ENCODE results near the gene KRTAP10-2. TPM values are rescaled to one million over a fixed set of nuclear protein-coding genes. Genes with fewer than 3 reads are reported as not detected.
"Not testable (repeated sequence)": the region's sequence is repeated elsewhere in the genome, so short reads cannot be mapped to it uniquely, and the experiment has no call there.

KRTAP10-2 gene
- total RNA-seq: not detected
- long read RNA-seq: 0 reads

- peaks cover 16% of the 10 kb centered on the region for H3K27me3 ChIP-seq
- no peak for ATAC-seq
Measured at GRCh38 chr21:44551340-44551961, at the start of gene KRTAP10-2. Gene KRTAP10-2 (minus strand): TSS chr21:44551505. CDS start chr21:44551458, 47 bp downstream.

GRCh38 chr21:44601091-44601490 lies 49.8 kb upstream of the KRTAP10-2 start:
- H3K4me1 ChIP-seq; H3K9me3 ChIP-seq; H3K27me3 ChIP-seq; H3K27ac ChIP-seq; H3K4me3 ChIP-seq; intact Hi-C loops (cut with DNase I); ATAC-seq; H3K36me3 ChIP-seq: not testable (repeated sequence)
- DNase-seq: peak; percentile 50

More at GRCh38 chr21:44551340-44551961, at the start of gene KRTAP10-2:
- no peaks in the 10 kb centered on the region for H3K4me1 ChIP-seq
- TF ChIP-seq CTCF (IDR thresholded peaks at IDR 0.05): no peak
- DNase-seq: peak; percentile 60
- no peaks in the 10 kb centered on the region for H3K36me3 ChIP-seq
- no peak within 1 kb of the TSS for H3K4me3 ChIP-seq
- intact Hi-C loops (cut with DNase I): no loop called here
- no peak within 1 kb of the TSS for H3K27ac ChIP-seq
- H3K9me3 ChIP-seq: no peaks in the 10 kb centered on the region

GRCh38 chr21:44600118-44600978 lies 49.0 kb upstream of the KRTAP10-2 start, which contains the start of gene KRTAP10-7:
Gene KRTAP10-7 (plus strand): TSS chr21:44600597. CDS start chr21:44600622, 25 bp downstream.
- H3K27me3 ChIP-seq: not testable (repeated sequence)

GRCh38 chr21:44599264-44600029 lies 48.1 kb upstream of the KRTAP10-2 start:
- no peak for DNase-seq
- intact Hi-C loops (cut with DNase I): no loop called here
- no peaks in the 10 kb centered on the region for H3K4me1 ChIP-seq
- H3K36me3 ChIP-seq: no peaks in the 10 kb centered on the region
- no peak overlapping the region for H3K27ac ChIP-seq
- H3K9me3 ChIP-seq: no peaks in the 10 kb centered on the region
- ATAC-seq: no peak
- H3K27me3 ChIP-seq: peaks cover 9% of the 10 kb centered on the region
- no peak overlapping the region for H3K4me3 ChIP-seq
- no peak for TF ChIP-seq CTCF (IDR thresholded peaks at IDR 0.05)

More at GRCh38 chr21:44600118-44600978, 49.0 kb upstream of the KRTAP10-2 start, which contains the start of gene KRTAP10-7:
- ATAC-seq; H3K36me3 ChIP-seq; DNase-seq; intact Hi-C loops (cut with DNase I); H3K4me1 ChIP-seq; H3K4me3 ChIP-seq; H3K27ac ChIP-seq; H3K9me3 ChIP-seq: not testable (repeated sequence)

GRCh38 chr21:44598061-44598460 lies 46.8 kb upstream of the KRTAP10-2 start:
- TF ChIP-seq CTCF (IDR thresholded peaks at IDR 0.05): no peak
- intact Hi-C loops (cut with DNase I): no loop called here
- Histone ChIP-seq H3K4me1 (peaks cover 3% of the 10 kb centered on the region), H3K9me3 (no peaks in the 10 kb centered on the region), H3K27me3 (peaks cover 9% of the 10 kb centered on the region), H3K4me3 (no peak overlapping the region), H3K27ac (no peak overlapping the region), H3K36me3 (no peaks in the 10 kb centered on the region)
- DNase-seq: no peak
- no peak for ATAC-seq

- ATAC-seq (peak; percentile 33), DNase-seq (no peak)
- Histone ChIP-seq H3K4me3 (no peak overlapping the region), H3K27me3 (no peaks in the 10 kb centered on the region), H3K4me1 (peaks cover 3% of the 10 kb centered on the region), H3K27ac (no peak overlapping the region), H3K36me3 (no peaks in the 10 kb centered on the region), H3K9me3 (no peaks in the 10 kb centered on the region)
- TF ChIP-seq CTCF (IDR thresholded peaks at IDR 0.05): no peak
- intact Hi-C loops (cut with DNase I): no loop called here
Measured at GRCh38 chr21:44596068-44596725, 44.9 kb upstream of the KRTAP10-2 start.

Measured in upper lobe of right lung (tissue), 1 donor.